Ishikawa (cell line): Measurements from ENCODE around the gene KIF17.

ENCODE experiments used
- CEBPB ChIP-seq: IDR thresholded peaks from 2 replicates; pipeline ENCODE4 v1.6.1; 2012
- CREB1 ChIP-seq: IDR thresholded peaks from 2 replicates; pipeline ENCODE4 v1.6.1; 2012; ENCODE audit warnings: low read depth
- EGR1 ChIP-seq: IDR thresholded peaks from 2 replicates; pipeline ENCODE4 v1.6.1; 2012
- EP300 ChIP-seq: IDR thresholded peaks from 2 replicates; pipeline ENCODE4 v1.6.1; 2012; ENCODE audit warnings: borderline replicate concordance
- FOXM1 ChIP-seq: IDR thresholded peaks from 2 replicates; pipeline ENCODE4 v1.6.1; 2012; ENCODE audit warnings: low read depth, borderline replicate concordance
- MAX ChIP-seq: IDR thresholded peaks from 2 replicates; pipeline ENCODE4 v1.6.1; 2012
- NFIC ChIP-seq: IDR thresholded peaks from 2 replicates; pipeline ENCODE4 v1.6.1; 2012
- REST ChIP-seq: IDR thresholded peaks from 2 replicates; pipeline ENCODE4 v1.6.1; 2012; ENCODE audit warnings: low read depth, mild to moderate bottlenecking
- TAF1 ChIP-seq: IDR thresholded peaks from 2 replicates; pipeline ENCODE4 v1.6.1; 2012; ENCODE audit warnings: low read depth, mild to moderate bottlenecking
- TCF12 ChIP-seq: IDR thresholded peaks from 2 replicates; pipeline ENCODE4 v1.6.1; 2012; ENCODE audit warnings: low read depth
- TEAD4 ChIP-seq: IDR thresholded peaks from 2 replicates; pipeline ENCODE4 v1.6.1; 2012
- USF1 ChIP-seq: IDR thresholded peaks from 2 replicates; pipeline ENCODE4 v1.6.1; 2012
- YY1 ChIP-seq: IDR thresholded peaks from 2 replicates; pipeline ENCODE4 v1.6.1; 2012; ENCODE audit warnings: low read depth
- ZBTB7A ChIP-seq: IDR thresholded peaks from 2 replicates; pipeline ENCODE4 v1.6.1; 2012; ENCODE audit warnings: low read depth

Gene KIF17

GRCh38 chr1:20701847-20702246 is 16.0 kb downstream of the KIF17 start:
- TF ChIP-seq CREB1 (no peak), USF1 (no peak), TAF1 (no peak), NFIC (no peak), ZBTB7A (no peak), CEBPB (no peak), YY1 (no peak), TCF12 (no peak), REST (no peak)

GRCh38 chr1:20701446-20701845 is 16.4 kb downstream of the KIF17 start:
- TF ChIP-seq YY1 (no peak), USF1 (no peak), REST (no peak), MAX (no peak), TEAD4 (no peak), CREB1 (no peak), FOXM1 (no peak), TAF1 (no peak), NFIC (no peak)

- TF ChIP-seq USF1 (no peak), CREB1 (no peak), TAF1 (no peak), CEBPB (no peak), YY1 (no peak), EP300 (no peak), TCF12 (no peak)
Measured at GRCh38 chr1:20700636-20701215, 17.1 kb downstream of the KIF17 start.

GRCh38 chr1:20699558-20699957 is 18.2 kb downstream of the KIF17 start:
- no peak for TF ChIP-seq TEAD4
- no peak for TF ChIP-seq ZBTB7A
- TF ChIP-seq USF1, result no peak
- TF ChIP-seq TCF12, result no peak
- no peak for TF ChIP-seq CEBPB
- no peak for TF ChIP-seq YY1

GRCh38 chr1:20698195-20698910 is 19.5 kb downstream of the KIF17 start:
- no peak for TF ChIP-seq TAF1
- TF ChIP-seq USF1, result no peak
- no peak for TF ChIP-seq EGR1
- no peak for TF ChIP-seq NFIC
- no peak for TF ChIP-seq REST
- no peak for TF ChIP-seq CEBPB
- TF ChIP-seq FOXM1, result no peak
- no peak for TF ChIP-seq EP300
